Endothelial cell of umbilical vein (primary cell): ENCODE results near the gene POLA1. TPM values are rescaled to one million over a fixed set of nuclear protein-coding genes. Genes with fewer than 3 reads are reported as not detected.

Source experiments
- BruUV-seq: library from RNA; stranded (reverse); fragments of 400-500 nt; replicated peaks from 2 replicates; lab custom pipeline; 2021; lab: Mats Ljungman, UMichigan
- CTCF ChIA-PET: fragments of 300-600, 350-600 bp; sonication (Branson Sonifier 250); formaldehyde crosslinking; loops from one replicate; lab custom pipeline; 2021; ENCODE audit warnings: antibody characterized with exemption, inconsistent platforms; lab: Charles Lee
- POLR2A ChIA-PET: fragments of 300-600, 350-600 bp; sonication (Branson Sonifier 250); formaldehyde crosslinking; loops from one replicate; lab custom pipeline; 2021; ENCODE audit warnings: antibody characterized with exemption, inconsistent platforms; lab: Charles Lee
- DNase-seq: peaks from one replicate; pipeline ENCODE4 v3.0.0-alpha.2; 2011; ENCODE audit warnings: low read depth, low spot score
- FAIRE-seq: peaks from 2 replicates; lab custom pipeline; 2011; peaks lifted over from hg19 to GRCh38; lab: Jason Lieb, UNC
- H2AFZ ChIP-seq: 2 replicates; pipeline ENCODE4 v1.6.0; 2012; ENCODE audit warnings: low read depth, low read length, control low read depth, inconsistent platforms
- H3K27ac ChIP-seq: 2 replicates; pipeline ENCODE4 v1.5.1; 2011; ENCODE audit warnings: low read depth, mild to moderate bottlenecking, control low read depth, low read length, moderate library complexity; ENCODE audit not compliant: insufficient read depth
- H3K27me3 ChIP-seq, 2 experiments: 2 replicates each; pipeline versions ENCODE4 v1.6.0 to v1.6.1; 2011; ENCODE audit warnings: low read length in 2 of 2, mixed read lengths in 1 of 2; ENCODE audit not compliant: control insufficient read depth in 2 of 2, insufficient read depth in 2 of 2
- H3K36me3 ChIP-seq, 2 experiments: 2 replicates in 1 of 2; 3 replicates in 1 of 2; pipeline ENCODE4 v1.5.1; 2011; ENCODE audit warnings: low read length in 2 of 2, mild to moderate bottlenecking in 1 of 2, moderate library complexity in 1 of 2; ENCODE audit not compliant: control insufficient read depth in 2 of 2, insufficient read depth in 2 of 2; ENCODE audit errors: extremely low read depth in 1 of 2
- H3K4me1 ChIP-seq: 3 replicates; pipeline ENCODE4 v1.5.1; 2011; ENCODE audit warnings: mild to moderate bottlenecking, low read length; ENCODE audit not compliant: control insufficient read depth, insufficient read depth; ENCODE audit errors: extremely low read depth
- H3K4me2 ChIP-seq: 2 replicates; pipeline ENCODE4 v1.6.1; 2011; ENCODE audit warnings: low read length, control low read depth, mixed read lengths; ENCODE audit not compliant: insufficient read depth
- H3K4me3 ChIP-seq, 3 experiments: fragments of 200-600 bp in 1 of 3; sonication (generic), shearing (Covaris generic) in 1 of 3; replicated peaks in 1 of 3; 2 replicates each; pipeline ENCODE4 v1.5.1; 2011 to 2016; ENCODE audit warnings: control low read depth in 3 of 3, low read length in 3 of 3, mild to moderate bottlenecking in 2 of 3, inconsistent platforms in 1 of 3, low read depth in 1 of 3, moderate library complexity in 1 of 3; ENCODE audit not compliant: insufficient read depth in 1 of 3
- H3K79me2 ChIP-seq: 2 replicates; pipeline ENCODE4 v1.6.0; 2012; ENCODE audit warnings: low read length, inconsistent platforms; ENCODE audit not compliant: control insufficient read depth, insufficient read depth
- H3K9ac ChIP-seq: replicated peaks from 2 replicates; pipeline ENCODE3; 2011; ENCODE audit warnings: low read length, control low read depth; ENCODE audit not compliant: insufficient read depth; ENCODE audit errors: extremely low read depth
- H3K9me1 ChIP-seq: replicated peaks from 3 replicates; pipeline ENCODE4 v1.6.0; 2011; ENCODE audit warnings: mild to moderate bottlenecking, low read length; ENCODE audit not compliant: control insufficient read depth, insufficient read depth; ENCODE audit errors: extremely low read depth
- H3K9me3 ChIP-seq: replicated peaks from 2 replicates; pipeline ENCODE4 v1.5.1; 2012; ENCODE audit warnings: low read length, inconsistent platforms; ENCODE audit not compliant: control insufficient read depth, insufficient read depth
- H4K20me1 ChIP-seq: replicated peaks from 2 replicates; pipeline ENCODE3; 2011; ENCODE audit warnings: mild to moderate bottlenecking, low read length; ENCODE audit not compliant: control insufficient read depth, insufficient read depth; ENCODE audit errors: extremely low read depth
- CTCF ChIP-seq, 2 donors: IDR thresholded peaks; 1 replicate in 1 of 2; 2 replicates in 1 of 2; pipeline ENCODE4 v1.5.1; 2011; ENCODE audit warnings: low read length in 2 of 2, mild to moderate bottlenecking in 2 of 2, moderate library complexity in 2 of 2, control low read depth in 1 of 2, inconsistent platforms in 1 of 2, low read depth in 1 of 2; ENCODE audit not compliant: insufficient read depth in 1 of 2; ENCODE audit errors: extremely low read depth in 1 of 2
- EZH2 ChIP-seq: IDR thresholded peaks from 2 replicates; pipeline ENCODE4 v1.6.1; 2012; ENCODE audit warnings: borderline replicate concordance, low read depth, mild to moderate bottlenecking, moderate library complexity, low read length, inconsistent platforms; ENCODE audit not compliant: severe bottlenecking
- FOS ChIP-seq: IDR thresholded peaks from 2 replicates; pipeline ENCODE4 v1.6.1; 2011; ENCODE audit warnings: mild to moderate bottlenecking, low read length, moderate library complexity, borderline replicate concordance; ENCODE audit not compliant: insufficient read depth
- GATA2 ChIP-seq: IDR thresholded peaks from 2 replicates; pipeline ENCODE4 v1.7.0; 2011; ENCODE audit warnings: low read depth, mild to moderate bottlenecking, moderate library complexity, mixed read lengths, low read length; ENCODE audit not compliant: insufficient read length, insufficient read depth
- JUN ChIP-seq: IDR thresholded peaks from 2 replicates; pipeline ENCODE4 v1.6.1; 2011; ENCODE audit warnings: borderline replicate concordance, low read depth; ENCODE audit not compliant: insufficient read length, insufficient read depth
- MAX ChIP-seq: IDR thresholded peaks from 2 replicates; pipeline ENCODE4 v1.6.1; 2011; ENCODE audit not compliant: insufficient read depth, insufficient read length
- MYC ChIP-seq: IDR thresholded peaks from one replicate; pipeline ENCODE4 v1.6.1; 2011; ENCODE audit warnings: mild to moderate bottlenecking, low read depth, low read length
- POLR2A ChIP-seq: IDR thresholded peaks from 2 replicates; pipeline ENCODE4 v1.6.1; 2012; ENCODE audit warnings: low read depth, mild to moderate bottlenecking, control low read depth, low read length
- POLR2AphosphoS5 ChIP-seq: IDR thresholded peaks from 2 replicates; pipeline ENCODE4 v1.6.1; 2012; ENCODE audit warnings: low read depth, mild to moderate bottlenecking, control low read depth, low read length, moderate library complexity; ENCODE audit not compliant: insufficient read depth
- dilution Hi-C: fragments of 300-500 bp; cut with MboI; formaldehyde crosslinking; loops from one replicate; pipeline ENCODE4 v1.15.0; 2019; ENCODE audit warnings: low sequenced_read_pairs; ENCODE audit not compliant: extremely low pct_ligation_motif_present
- intact Hi-C: fragments of 100-400 bp; cut with micrococcal nuclease; formaldehyde crosslinking; loops from one replicate; pipeline ENCODE4 v1.10.0; 2022
- polyA plus RNA-seq, 4 experiments: library from polyadenylated mRNA; depleted of rRNA in 3 of 4; stranded (reverse) in 3 of 4; unstranded in 1 of 4; fragments of >200 nt; gene quantifications; 2 replicates each; pipeline versions ENCODE4 v1.2.1 to v1.2.3, GENCODE V29; 2011 to 2012; ENCODE audit warnings: missing spikeins in 1 of 4
- total RNA-seq: library from RNA; stranded (reverse); gene quantifications from 2 replicates; pipeline ENCODE4 v1.2.3, GENCODE V29; 2021

POLA1 gene
- total and polyA plus RNA-seq, 2 donors (not counting 3 experiments of a cell fraction or from before 2014, with no cell fraction given) = 1.8 to 18.6 TPM

DNA sequence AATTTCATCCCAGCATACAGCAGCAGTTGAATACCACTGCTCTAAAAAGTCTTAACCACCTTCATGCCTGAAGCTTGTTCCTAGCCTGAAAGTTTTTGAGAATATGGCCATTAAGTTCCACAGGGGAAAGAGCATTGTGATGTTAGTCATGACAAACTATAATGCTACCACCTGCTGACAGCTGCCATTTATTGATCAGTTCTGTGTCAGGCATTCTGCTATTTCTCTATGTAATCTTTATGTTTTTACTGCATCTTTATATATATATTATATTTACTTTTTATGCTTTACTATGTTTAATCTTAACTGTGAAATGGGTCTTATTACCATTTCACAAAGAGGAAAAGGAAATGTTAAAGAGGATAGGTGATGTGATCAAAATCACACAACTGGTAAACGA is 268.1 kb downstream of the POLA1 start:
- no peaks in the 10 kb centered on the region for H3K9me1 ChIP-seq
- H3K79me2 ChIP-seq = no peaks in the 10 kb centered on the region
- no TSS peak for BruUV-seq
- no peaks in the 10 kb centered on the region for H4K20me1 ChIP-seq
- intact Hi-C loops (no loop called here), dilution Hi-C loops (no loop called here)
- H3K4me1 ChIP-seq = no peaks in the 10 kb centered on the region
- no peak overlapping the region for H3K27ac ChIP-seq
- no peak overlapping the region for H3K4me2 ChIP-seq
- no peak overlapping the region for H2AFZ ChIP-seq
- CTCF ChIA-PET = no interaction called here
- DNase-seq (no peak), FAIRE-seq (peak; percentile 43)
- H3K4me3 ChIP-seq = no peak overlapping the region
- H3K9me3 ChIP-seq = no peaks in the 10 kb centered on the region
- no peak overlapping the region for H3K9ac ChIP-seq
- H3K36me3 ChIP-seq = no peaks in the 10 kb centered on the region
- no peaks in the 10 kb centered on the region for H3K27me3 ChIP-seq
- POLR2A ChIA-PET = no interaction called here
- TF ChIP-seq MAX (no peak), EZH2 (no peak), MYC (no peak), POLR2AphosphoS5 (no peak), CTCF (IDR thresholded peaks at IDR 0.05; ENCODE audit: extremely low read depth in 1 of 2, insufficient read depth in 1 of 2, low read depth in 1 of 2, low read length in 2 of 2) (no peak), GATA2 (no peak), JUN (no peak), POLR2A (no peak), FOS (no peak)
